Measurements from ENCODE around the gene NAV2. TPM values are rescaled to one million over a fixed set of nuclear protein-coding genes. Genes with fewer than 3 reads are reported as not detected.

NAV2 gene
- 10.5 TPM for total RNA-seq
- long read RNA-seq, partial matches to known transcripts = 1 of 10 reads
- long read RNA-seq, other reads (novel, unspliced or antisense) = 9 of 10 reads

- peak; percentile 95 for DNase-seq
- peak; percentile 95 for ATAC-seq (ENCODE audit: poor library complexity)
- intact Hi-C loops (cut with DNase I) = no loop called here
Observed at GRCh38 chr11:19712281-19713195, at the start of gene NAV2. TSS of gene NAV2 (plus strand) at chr11:19712837. CDS start at chr11:19713696, 859 bp downstream.

GRCh38 chr11:19663206-19663605 is 49.4 kb upstream of the NAV2 start:
- intact Hi-C loops (cut with DNase I) = no loop called here
- ATAC-seq (ENCODE audit: poor library complexity) (no peak), DNase-seq (no peak)

GRCh38 chr11:19664886-19665548 is 47.6 kb upstream of the NAV2 start:
- intact Hi-C loops (cut with DNase I) = no loop called here
- peak; percentile 34 for ATAC-seq (ENCODE audit: poor library complexity)
- DNase-seq = no peak

GRCh38 chr11:19666951-19667350 is 45.7 kb upstream of the NAV2 start:
- DNase-seq = no peak
- intact Hi-C loops (cut with DNase I) = no loop called here
- ATAC-seq (ENCODE audit: poor library complexity) = no peak

- DNase-seq (no peak), ATAC-seq (ENCODE audit: poor library complexity) (no peak)
- intact Hi-C loops (cut with DNase I) = no loop called here
Observed at GRCh38 chr11:19669511-19669910, 43.1 kb upstream of the NAV2 start.

GRCh38 chr11:19670030-19670791 is 42.4 kb upstream of the NAV2 start:
- DNase-seq = no peak
- ATAC-seq (ENCODE audit: poor library complexity) = no peak
- intact Hi-C loops (cut with DNase I) = no loop called here

- no peak for DNase-seq
- intact Hi-C loops (cut with DNase I) = no loop called here
- ATAC-seq (ENCODE audit: poor library complexity) = no peak
Observed at GRCh38 chr11:19672586-19673206, 39.9 kb upstream of the NAV2 start.

GRCh38 chr11:19673924-19674729 is 38.5 kb upstream of the NAV2 start:
- peak; percentile 94 for ATAC-seq (ENCODE audit: poor library complexity)
- peak; percentile 92 for DNase-seq
- intact Hi-C loops (cut with DNase I) = no loop called here

- intact Hi-C loops (cut with DNase I) = no loop called here
- DNase-seq (no peak), ATAC-seq (ENCODE audit: poor library complexity) (no peak)
Observed at GRCh38 chr11:19674836-19675235, 37.8 kb upstream of the NAV2 start.

GRCh38 chr11:19675397-19675796 is 37.2 kb upstream of the NAV2 start:
- intact Hi-C loops (cut with DNase I) = no loop called here
- DNase-seq (no peak), ATAC-seq (ENCODE audit: poor library complexity) (no peak)

GRCh38 chr11:19676475-19677380 is 35.9 kb upstream of the NAV2 start:
- ATAC-seq (ENCODE audit: poor library complexity) (no peak), DNase-seq (no peak)
- intact Hi-C loops (cut with DNase I) = no loop called here

GRCh38 chr11:19677381-19678080 is 35.1 kb upstream of the NAV2 start:
- DNase-seq (no peak), ATAC-seq (ENCODE audit: poor library complexity) (no peak)
- intact Hi-C loops (cut with DNase I) = no loop called here

GRCh38 chr11:19679952-19680828 is 32.4 kb upstream of the NAV2 start:
- ATAC-seq (ENCODE audit: poor library complexity) (peak; percentile 66), DNase-seq (peak; percentile 90)
- intact Hi-C loops (cut with DNase I) = no loop called here

- intact Hi-C loops (cut with DNase I) = no loop called here
- ATAC-seq (ENCODE audit: poor library complexity) = no peak
- DNase-seq = no peak
Observed at GRCh38 chr11:19680829-19681368, 31.7 kb upstream of the NAV2 start.

- intact Hi-C loops (cut with DNase I) = no loop called here
- peak; percentile 81 for DNase-seq
Observed at GRCh38 chr11:19683141-19683805, 29.4 kb upstream of the NAV2 start.

More at GRCh38 chr11:19683141-19683805, 29.4 kb upstream of the NAV2 start:
- ATAC-seq (ENCODE audit: poor library complexity) = peak; percentile 88

Data from Right ventricle myocardium superior (tissue), 1 donor.